AG04449 (cell line): ENCODE measurements around the gene NT5E.

Source experiments
- CTCF ChIA-PET: fragments of 350-600 bp; formaldehyde crosslinking; extraction: SDS; loops from one replicate; lab custom pipeline; 2021; ENCODE audit warnings: antibody characterized with exemption; lab: Yijun Ruan, JAX
- POLR2A ChIA-PET: fragments of 400-600, 350-600 bp; formaldehyde crosslinking; extraction: SDS; loops from one replicate; lab custom pipeline; 2020; ENCODE audit warnings: antibody characterized with exemption, inconsistent platforms; lab: Yijun Ruan, JAX
- DNase-seq: peaks from one replicate; pipeline ENCODE4 v3.0.0-alpha.2; 2010; ENCODE audit warnings: low read depth, low spot score
- H3K4me3 ChIP-seq: 2 replicates; pipeline ENCODE4 v1.5.1; 2011; ENCODE audit warnings: low read depth, mild to moderate bottlenecking, control low read depth, low read length
- TF ChIP-seq, protein P1 (sequence below): IDR thresholded peaks from one replicate; pipeline ENCODE4 v1.5.1; 2011; ENCODE audit warnings: mild to moderate bottlenecking, moderate library complexity, low read length, control low read depth, inconsistent platforms; ENCODE audit not compliant: insufficient read depth; ENCODE audit errors: missing control alignments

Gene NT5E

DNA sequence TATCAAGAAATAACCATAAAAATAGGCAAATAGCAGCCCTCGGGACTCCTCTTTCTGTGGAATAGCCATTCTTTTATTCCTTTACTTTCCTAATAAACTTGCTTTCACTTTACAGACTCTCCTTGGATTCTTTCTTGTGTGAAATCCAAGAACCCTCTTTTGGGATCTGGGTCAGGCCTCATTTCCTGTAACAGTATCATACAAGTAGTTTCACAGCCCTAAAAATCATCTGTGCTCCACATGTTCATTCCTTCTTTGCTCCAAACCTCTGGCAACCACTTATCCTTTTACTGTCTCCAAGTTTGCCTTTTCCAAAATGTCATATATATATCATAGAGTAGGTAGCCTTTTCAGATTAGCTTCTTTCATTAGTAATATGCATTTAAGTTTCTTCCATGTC is 13.5 kb upstream of the NT5E start:
- CTCF ChIA-PET = no interaction called here
- H3K4me3 ChIP-seq = no peak overlapping the region
- peak; percentile 52 for DNase-seq
- POLR2A ChIA-PET = interaction anchor here (0.6 kb wide), 1 partner anchor 13 kb away, joined by 3 read pairs; the partner anchor contains the start of gene NT5E
- TF ChIP-seq, protein P1, sequence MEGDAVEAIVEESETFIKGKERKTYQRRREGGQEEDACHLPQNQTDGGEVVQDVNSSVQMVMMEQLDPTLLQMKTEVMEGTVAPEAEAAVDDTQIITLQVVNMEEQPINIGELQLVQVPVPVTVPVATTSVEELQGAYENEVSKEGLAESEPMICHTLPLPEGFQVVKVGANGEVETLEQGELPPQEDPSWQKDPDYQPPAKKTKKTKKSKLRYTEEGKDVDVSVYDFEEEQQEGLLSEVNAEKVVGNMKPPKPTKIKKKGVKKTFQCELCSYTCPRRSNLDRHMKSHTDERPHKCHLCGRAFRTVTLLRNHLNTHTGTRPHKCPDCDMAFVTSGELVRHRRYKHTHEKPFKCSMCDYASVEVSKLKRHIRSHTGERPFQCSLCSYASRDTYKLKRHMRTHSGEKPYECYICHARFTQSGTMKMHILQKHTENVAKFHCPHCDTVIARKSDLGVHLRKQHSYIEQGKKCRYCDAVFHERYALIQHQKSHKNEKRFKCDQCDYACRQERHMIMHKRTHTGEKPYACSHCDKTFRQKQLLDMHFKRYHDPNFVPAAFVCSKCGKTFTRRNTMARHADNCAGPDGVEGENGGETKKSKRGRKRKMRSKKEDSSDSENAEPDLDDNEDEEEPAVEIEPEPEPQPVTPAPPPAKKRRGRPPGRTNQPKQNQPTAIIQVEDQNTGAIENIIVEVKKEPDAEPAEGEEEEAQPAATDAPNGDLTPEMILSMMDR = no peak

DNA sequence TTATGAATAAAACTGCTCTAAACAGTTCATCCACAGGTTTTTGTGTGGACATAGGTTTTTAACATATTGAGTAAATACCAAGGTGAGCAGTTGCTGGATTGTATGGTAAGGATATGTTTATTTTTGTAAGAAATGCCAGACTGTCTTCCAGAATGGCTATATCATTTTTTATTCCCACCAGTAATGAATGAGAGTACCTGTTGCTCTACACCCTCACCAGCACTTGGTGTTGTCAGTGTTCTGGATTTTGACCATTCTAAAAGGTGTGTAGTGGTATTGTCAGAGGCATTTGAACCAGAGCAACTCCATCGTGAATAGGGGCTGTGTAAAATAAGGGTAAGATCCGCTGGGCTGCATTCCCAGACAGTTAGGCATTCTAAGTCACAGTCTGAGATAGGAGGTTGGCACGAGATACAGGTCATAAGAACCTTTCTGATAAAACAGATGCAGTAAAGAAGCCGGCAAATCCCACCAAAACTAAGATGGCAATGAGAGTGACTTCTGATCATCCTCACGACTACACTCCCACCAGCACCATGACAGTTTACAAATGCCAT is 12.9 kb upstream of the NT5E start:
- TF ChIP-seq, protein P1 = no peak
- H3K4me3 ChIP-seq = no peak overlapping the region
- POLR2A ChIA-PET = interaction anchor here (0.6 kb wide), 1 partner anchor 13 kb away, joined by 3 read pairs; the partner anchor contains the start of gene NT5E
- no peak for DNase-seq
- CTCF ChIA-PET = no interaction called here

DNA sequence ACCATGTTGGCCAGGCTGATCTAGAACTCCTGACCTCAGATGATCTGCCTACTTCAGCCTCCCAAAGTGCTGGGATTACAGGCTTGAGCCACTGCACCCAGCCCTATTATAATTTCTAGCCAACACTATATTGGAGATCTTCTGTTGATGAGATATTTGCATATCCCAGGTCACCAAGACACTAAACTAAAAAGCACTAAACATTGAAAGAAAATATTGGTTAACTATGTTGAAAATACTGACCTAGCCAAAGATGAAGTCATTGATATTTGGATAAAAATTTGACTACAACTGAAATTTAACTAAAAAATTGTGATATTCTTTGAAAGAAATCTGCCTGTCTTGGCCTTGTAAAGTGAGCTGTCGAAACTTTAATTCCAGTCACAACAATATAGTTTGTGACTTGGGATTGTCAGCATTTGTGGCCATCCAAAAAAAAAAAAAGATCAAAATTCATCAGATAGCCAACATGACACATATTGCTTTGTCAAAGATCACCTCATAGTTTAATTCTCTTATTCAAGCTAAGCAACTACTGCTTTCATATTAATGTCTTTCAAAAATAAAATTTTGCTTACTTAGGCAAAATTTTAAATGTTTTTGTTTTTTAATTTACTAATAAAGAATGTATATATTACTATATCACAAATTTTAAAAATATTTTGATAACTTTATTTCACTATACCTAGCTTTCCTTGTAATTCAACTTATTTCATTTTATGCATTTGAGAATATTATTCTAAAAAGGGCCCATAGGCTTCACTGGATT is 6.3 kb upstream of the NT5E start:
- ChIA-PET POLR2A (interaction anchor here (0.7 to 2.0 kb wide), 4 partner anchors 21 to 235 kb away, joined by 3 to 7 read pairs (median 4); no protein-coding TSS in a partner anchor), CTCF (interaction anchor here (0.9 to 2.4 kb wide), 3 partner anchors 21 to 88 kb away, joined by 3 to 9 read pairs (median 7); no protein-coding TSS in a partner anchor)
- TF ChIP-seq, protein P1 = no peak
- H3K4me3 ChIP-seq = no peak overlapping the region
- DNase-seq = no peak

DNA sequence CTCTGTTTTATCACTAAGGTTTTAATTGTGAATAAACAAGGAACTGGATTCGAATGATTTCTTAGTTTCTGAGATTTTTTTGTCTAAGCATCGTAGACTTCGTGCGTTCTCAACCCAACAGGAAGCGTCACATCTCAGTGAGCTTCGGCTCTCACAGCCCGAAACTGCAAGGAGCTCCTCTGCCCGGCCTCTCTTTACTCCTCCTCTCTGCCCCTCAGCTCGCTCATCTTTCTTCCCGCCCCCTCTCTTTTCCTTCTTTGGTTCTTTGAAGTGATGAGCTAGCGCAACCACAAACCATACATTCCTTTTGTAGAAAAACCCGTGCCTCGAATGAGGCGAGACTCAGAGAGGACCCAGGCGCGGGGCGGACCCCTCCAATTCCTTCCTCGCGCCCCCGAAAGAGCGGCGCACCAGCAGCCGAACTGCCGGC is 480 bp upstream of the NT5E start:
- TF ChIP-seq, protein P1 = no peak
- no peak for DNase-seq
- CTCF ChIA-PET = interaction anchor here (0.7 to 7.2 kb wide), 13 partner anchors 9 to 97 kb away, joined by 3 to 75 read pairs (median 5); no protein-coding TSS in a partner anchor
- peak overlapping the region; percentile 78 for H3K4me3 ChIP-seq
- POLR2A ChIA-PET = interaction anchor here (0.6 to 4.8 kb wide), 19 partner anchors 8 to 229 kb away, joined by 3 to 86 read pairs (median 6); partner anchors contain the start of gene SYNCRIP

DNA sequence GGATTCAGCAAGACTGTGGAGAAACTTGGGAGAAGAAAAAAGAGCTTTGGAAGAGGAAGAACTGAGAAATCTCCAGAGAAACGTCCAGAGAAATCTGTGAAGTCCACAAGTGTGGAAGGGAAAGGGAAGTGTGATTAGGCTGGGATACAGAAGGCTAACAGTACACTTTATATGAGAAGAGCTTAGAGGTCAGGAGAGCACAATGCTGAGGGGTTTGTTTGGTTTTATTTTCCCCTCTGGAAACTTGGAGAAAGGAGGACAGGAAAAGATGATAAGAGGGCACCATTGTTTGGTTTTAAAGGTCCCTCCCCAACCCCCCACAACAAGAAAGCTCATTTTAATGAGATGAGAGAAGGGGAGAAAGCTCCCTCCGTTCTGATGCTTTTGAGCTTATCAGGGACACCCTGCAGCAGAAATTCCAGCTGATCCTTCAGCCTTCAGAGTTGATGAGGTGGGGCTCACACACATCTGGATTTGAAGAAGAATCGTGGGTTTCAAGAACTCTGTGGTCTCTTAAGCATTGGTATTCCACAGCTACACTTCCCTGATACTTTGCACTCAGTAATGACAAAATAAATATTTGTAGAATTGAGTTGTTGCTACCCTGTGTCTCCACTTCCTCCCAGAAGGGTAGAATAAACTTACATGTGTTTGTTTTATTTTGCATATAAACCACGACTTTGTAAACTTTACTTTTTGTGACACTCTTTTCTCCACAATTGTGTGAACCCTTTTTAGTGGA is 1.9 kb downstream of the NT5E start:
- POLR2A ChIA-PET = interaction anchor here (0.7 to 4.8 kb wide), 5 partner anchors 13 to 97 kb away, joined by 3 to 86 read pairs (median 10); no protein-coding TSS in a partner anchor
- no peak for DNase-seq
- TF ChIP-seq, protein P1 = no peak

More for the DNA sequence above, 1.9 kb downstream of the NT5E start:
- CTCF ChIA-PET = interaction anchor here (0.9 to 7.2 kb wide), 11 partner anchors 17 to 99 kb away, joined by 3 to 75 read pairs (median 5); no protein-coding TSS in a partner anchor
- H3K4me3 ChIP-seq = peak overlapping the region; percentile 78
